Cerebellar nuclear complex (tissue), 1 donor: ENCODE results near the gene MRPL10.
A peak's percentile ranks its signal among the peaks of the same experiment; 100 is the strongest.

Experiments
- DNase-seq, 2 experiments: peaks; one replicate each; lab custom pipeline; 2025; lab: John Stamatoyannopoulos, UW

The MRPL10 gene

GRCh38 chr17:47831003-47831933, at the start of gene MRPL10, which contains the start of gene LRRC46:
MRPL10 (minus strand) TSS chr17:47831541; CDS start chr17:47831511, 30 bp downstream.
LRRC46 (plus strand) TSS chr17:47831670; CDS start chr17:47831990, 320 bp downstream.
- peak in 1 of 2 experiments; percentile 44 for DNase-seq

DNA sequence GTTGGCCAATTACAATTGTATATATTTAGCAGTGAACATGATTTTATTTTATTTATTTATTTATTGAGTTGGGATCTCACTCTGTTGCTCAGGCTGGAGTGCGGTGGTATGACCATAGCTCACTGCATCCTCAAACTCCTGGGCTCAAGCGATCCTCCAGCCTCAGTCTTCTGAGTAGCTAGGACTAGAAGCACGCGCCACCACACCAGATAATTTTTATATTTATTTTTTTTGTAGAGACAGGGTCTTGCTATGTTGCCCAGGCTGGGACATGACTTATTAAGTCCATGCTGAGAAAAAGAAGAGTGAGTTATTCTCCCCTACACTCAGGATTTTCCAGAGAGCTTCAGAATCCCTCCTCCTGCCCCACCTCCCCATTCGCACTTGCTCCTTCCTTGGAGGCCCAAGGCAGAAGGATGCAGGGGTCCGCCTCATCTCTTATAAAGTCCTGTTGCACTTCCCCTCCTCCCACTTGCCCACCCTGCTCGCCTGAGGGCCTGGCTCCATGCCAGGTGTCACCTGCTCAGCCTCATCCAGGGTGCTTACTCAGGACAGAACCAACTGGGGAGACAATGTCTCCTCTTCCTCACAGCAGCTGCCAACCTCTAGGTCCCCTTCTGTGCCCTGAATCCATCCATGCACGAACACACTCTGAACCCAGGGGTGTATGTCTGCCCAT, 48.6 kb upstream of the MRPL10 start:
- no peak for DNase-seq

DNA sequence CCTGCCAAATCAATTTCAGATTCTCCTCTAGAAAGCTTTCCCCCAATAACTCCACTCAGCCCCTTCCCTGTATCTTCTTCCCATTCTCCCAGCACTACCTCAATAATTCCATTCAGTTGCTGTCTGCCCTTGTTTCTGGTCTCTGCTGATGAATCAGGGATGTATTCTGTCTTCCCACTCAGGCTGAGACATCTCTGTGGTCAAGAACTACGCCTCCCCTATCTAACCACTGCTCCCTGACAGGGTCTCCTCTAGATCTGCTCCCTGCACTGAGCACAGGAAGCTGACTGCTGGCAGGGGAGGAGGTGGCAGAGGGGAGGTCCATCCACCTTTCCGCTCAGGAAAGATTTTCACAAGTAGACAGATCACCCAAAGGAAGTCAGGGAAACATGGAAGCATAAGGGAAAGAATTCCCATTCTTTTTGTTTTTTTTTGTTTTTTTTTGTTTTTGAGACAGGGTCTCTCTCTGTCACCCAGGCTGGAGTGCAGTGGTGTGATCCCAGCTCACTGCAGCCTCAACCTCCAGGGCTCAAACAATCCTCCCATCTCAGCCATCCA, 47.8 kb upstream of the MRPL10 start:
- DNase-seq: no peak

DNA sequence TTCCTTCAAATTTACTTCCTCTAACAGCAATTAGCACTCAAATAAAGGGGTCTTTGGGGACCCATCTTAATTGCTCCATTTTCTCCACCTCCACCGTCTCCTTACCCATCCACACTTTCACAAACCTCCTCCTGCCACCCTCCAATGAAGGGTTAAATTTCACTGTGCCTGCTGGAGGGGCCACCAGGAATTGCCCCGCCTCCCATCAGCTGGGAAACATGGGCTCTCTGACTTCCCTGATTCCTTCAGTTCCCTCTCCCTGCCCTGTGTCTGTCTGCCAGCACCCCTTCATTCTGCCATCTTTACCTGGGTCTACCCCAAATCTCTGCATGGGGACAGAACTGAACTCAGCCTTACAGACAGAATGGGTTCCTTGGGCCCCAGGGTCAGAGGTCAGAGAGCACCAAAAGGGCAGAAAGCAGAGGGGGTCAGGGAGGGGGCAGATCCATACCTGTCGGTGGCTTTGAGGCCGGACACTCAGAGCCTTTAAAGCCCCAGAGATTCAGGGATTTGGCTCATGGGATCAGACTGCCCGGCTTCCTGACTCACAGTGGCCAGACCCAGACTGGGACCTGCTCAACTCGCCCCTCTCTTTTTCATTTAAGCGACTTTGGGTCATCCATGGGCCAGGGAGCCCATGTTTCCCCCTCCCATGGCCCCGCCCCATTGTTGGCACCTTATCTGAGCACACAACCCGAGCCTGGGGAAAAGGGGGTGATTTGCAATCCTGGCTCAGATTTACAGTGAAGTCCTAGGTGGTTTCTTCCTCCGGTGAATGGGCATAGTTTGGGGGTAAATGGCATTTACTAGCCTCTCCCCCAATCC, 47.1 kb upstream of the MRPL10 start:
- no peak for DNase-seq

- no peak for DNase-seq
These were observed 46.2 kb upstream of the MRPL10 start for GRCh38 chr17:47877368-47878034.

GRCh38 chr17:47875011-47875985, 44.0 kb upstream of the MRPL10 start:
- DNase-seq: no peak

- no peak for DNase-seq
These were observed 42.1 kb upstream of the MRPL10 start for GRCh38 chr17:47873200-47874090.

DNA sequence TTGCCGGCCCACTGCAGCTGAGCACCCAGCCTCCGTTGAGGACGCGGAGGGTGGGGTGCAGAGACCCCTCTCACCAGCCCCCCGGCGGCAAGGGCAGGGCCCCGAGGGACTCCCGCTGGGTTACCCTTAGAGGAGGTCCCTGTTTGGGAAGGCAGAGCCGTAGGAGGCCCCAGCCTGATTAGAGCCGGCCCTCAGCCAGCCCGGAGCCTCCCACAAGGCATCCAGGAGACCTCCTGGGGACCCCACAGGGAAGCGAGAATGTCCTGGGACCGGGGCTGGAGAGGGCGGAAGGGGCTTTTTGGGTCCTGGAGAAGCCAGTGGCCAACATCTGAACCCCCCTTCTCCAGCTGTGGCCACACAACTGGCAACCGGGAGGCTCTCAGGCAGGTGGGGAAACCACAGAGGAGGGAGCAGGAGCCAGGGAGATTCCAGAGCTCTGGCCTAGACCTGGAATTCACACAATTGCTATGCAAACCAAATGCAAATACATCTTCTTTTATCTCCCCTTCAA, 41.4 kb upstream of the MRPL10 start:
- DNase-seq: no peak

DNA sequence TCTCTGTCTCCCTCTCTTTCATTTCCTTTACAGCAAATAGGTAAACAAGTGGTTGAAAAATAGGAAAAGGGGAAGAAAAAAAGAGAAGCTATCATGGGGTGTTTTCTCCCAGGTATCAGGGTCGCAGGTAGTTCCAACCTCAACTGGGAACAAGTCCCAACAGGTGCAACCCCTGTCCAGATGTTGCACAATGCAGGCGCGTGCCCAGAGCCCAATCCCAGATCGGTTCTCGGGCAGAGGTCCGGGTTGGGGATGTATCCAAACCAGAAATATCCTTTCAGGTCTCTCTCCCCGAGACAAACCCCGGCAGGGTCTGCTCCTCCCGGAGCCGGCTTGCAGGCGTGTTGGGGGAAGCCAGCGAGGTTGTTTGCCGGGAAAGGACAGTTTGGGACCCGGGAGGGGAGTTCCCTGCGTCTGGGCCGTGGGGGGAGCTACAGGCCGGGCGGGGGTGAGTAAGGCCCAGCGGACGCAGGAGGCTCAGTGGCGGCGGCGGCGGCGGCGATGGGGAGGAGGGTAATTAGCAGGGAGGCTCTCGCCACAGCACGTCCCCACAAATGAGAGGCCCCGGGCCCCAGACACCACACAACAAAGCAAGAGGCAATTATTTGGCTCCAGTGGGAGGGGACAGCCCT, 40.8 kb upstream of the MRPL10 start:
- DNase-seq: no peak

DNA sequence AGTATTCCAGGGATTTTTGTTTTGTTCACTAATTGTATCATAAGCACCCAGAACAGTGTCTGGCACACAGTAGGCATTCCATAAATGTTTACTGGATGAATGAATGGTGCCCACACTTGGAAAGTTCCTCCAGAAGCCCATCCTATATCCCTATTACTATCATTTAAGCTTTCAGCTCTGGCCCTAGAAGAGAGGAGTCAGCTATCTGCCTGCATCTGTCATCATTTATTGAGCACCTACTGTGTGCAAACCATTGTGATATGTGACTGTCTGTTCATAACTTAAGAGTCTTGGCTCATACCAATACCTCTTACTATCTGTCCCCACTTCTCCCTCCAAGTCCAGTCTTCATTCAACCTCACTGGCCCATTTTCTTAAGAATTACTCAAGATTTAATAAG, 39.7 kb upstream of the MRPL10 start:
- no peak for DNase-seq

- no peak for DNase-seq
These were observed 38.7 kb upstream of the MRPL10 start for GRCh38 chr17:47870056-47870455.

DNA sequence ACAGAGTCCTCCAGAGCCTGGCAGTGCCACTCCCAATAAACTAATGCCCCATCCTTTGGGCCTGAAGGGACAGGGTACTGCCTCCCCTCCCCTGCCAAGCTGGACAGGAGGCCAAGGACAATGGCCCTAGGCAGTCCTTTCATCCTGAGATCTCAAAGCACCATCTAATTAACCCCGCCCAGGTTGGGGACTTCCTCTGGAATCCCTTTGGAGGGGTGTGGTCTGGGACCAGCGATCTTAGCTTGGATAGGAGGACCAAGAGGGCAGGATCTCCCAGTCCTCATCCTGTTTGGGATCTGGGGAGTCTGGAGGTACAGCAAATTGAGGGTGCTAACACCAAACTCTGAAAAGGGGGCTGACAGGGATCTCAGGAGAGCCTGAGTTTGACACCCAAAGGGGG, 37.8 kb upstream of the MRPL10 start:
- DNase-seq: no peak

DNA sequence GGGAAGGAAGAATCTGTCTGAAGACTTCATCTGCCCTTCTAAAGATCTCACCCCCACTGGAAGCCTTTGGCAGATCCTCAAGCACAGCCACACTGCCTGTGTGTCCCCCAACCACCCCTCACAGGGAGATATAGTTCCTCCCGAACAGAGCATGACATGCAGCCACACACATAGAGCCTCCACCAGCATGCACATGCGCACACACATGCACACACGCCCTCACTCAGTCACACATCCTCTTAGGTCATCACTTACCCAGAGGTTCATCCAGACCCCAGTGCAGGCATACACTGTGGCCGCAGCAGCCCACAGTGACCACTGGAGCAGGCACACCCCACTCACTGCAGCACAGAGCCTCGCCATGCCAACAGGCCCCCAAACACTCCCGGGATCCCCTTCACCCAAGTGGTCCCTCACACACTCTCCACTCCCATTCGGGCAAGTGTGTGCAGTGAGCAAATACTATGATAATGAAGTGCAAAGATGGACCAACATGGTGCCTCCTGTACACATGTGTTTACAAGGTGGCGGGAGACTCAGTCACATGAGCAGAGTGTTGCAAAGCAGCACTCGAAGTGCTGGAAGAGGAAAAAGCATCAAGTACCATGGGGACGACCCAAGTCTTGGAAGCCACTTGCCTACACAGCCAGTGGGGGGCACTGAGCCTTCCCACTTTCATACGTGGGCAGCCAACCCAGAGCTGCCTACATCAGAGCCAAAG, 36.6 kb upstream of the MRPL10 start:
- no peak for DNase-seq

DNA sequence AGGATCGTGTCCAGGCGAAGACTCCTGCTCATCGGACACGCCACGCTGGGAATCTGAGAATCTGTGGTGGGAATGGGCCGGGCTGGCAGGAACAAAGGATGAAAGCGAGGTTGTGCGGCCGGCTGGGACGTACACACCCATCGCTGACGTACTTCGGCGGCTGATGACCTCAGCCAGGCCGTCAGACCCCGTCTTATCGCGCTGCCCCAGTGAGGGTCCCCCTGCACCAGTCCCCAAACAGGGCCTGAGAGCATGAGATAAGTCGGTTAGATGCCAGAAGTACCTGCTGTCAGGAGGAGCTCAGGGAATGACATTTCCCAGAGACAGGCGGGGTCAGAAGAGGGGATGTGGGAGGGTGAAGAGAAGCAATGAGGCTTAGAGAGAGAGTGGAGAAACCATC, 35.6 kb upstream of the MRPL10 start:
- no peak for DNase-seq

DNA sequence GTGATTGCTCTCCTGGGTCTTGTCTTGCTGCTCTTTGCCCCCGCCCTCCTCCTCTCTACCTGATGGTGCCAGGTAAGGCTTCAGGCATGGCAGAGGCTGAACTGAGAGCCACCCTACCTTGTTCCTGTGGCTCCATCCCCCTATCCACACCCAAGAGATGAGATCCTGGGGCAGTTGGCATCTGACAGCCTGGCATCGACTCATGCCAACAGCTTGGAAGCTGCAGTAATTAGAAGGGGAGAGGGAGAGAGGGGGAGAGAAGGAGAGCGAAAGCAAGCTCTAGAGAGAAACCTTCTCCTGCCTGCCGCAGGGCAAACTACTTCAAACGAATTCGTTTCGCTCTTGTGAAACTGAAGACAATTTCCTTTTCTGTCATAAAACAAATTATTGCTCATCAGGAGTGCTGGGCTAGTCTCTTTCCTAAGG, 33.5 kb upstream of the MRPL10 start:
- DNase-seq: no peak

- no peak for DNase-seq
These were observed 31.5 kb upstream of the MRPL10 start for GRCh38 chr17:47862621-47863440.

DNA sequence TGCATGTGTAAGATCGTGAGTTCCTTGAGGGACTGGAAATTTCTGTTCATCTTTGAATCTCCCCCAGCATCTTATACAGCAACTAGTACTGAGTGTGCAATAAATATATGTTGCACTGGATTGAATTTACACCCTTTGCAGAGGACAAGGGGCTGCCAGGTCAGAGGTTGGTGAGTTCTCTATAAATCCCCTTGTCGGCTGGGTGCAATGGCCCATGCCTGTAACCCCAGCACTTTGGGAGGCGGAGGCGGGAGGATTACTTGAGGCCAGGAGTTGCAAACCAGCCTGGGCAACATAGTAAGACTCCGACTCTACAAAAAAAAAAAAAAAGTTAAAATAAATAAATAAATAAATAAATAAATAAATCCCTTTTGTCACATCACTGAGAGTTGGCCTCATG, 29.0 kb upstream of the MRPL10 start:
- DNase-seq: no peak
